Measurements from ENCODE around the gene TGIF2. TPM values are rescaled to one million over a fixed set of nuclear protein-coding genes. Genes with fewer than 3 reads are reported as not detected.

The TGIF2 gene
- total RNA-seq, 1 experiment from 2014 or later = 71.1 TPM

- ATAC-seq (no peak), DNase-seq (ENCODE audit: low spot score) (no peak)
- POLR2A ChIA-PET = no interaction called here
- no peak for TF ChIP-seq ZNF671 (CRISPR knock-in tag; IDR thresholded peaks at IDR 0.05)
- H3K9me3 Mint-ChIP-seq = no peaks in the 10 kb centered on the region
- H3K4me3 Mint-ChIP-seq = no peak overlapping the region
- CTCF ChIA-PET = interaction anchor here (1.7 kb wide), 1 partner anchor 9 kb away, joined by 7 read pairs; the partner anchor contains the start of gene MYL9
- no peaks in the 10 kb centered on the region for H3K4me1 Mint-ChIP-seq
- H3K27ac Mint-ChIP-seq = no peak overlapping the region
- no peaks in the 10 kb centered on the region for H3K27me3 Mint-ChIP-seq (ENCODE audit: low read depth)
- peaks cover 2% of the 10 kb centered on the region; the same call in 1 of the 2 replicates for H3K36me3 Mint-ChIP-seq
Observed at GRCh38 chr20:36532388-36532787, 41.0 kb upstream of the TGIF2 start.

- no peak overlapping the region for H3K27ac Mint-ChIP-seq
Observed at GRCh38 chr20:36532822-36533221, 40.6 kb upstream of the TGIF2 start.

More at GRCh38 chr20:36532822-36533221, 40.6 kb upstream of the TGIF2 start:
- ChIA-PET CTCF (interaction anchor here (1.7 kb wide), 1 partner anchor 9 kb away, joined by 7 read pairs; the partner anchor contains the start of gene MYL9), POLR2A (no interaction called here)
- Mint-ChIP-seq H3K4me1 (no peaks in the 10 kb centered on the region), H3K4me3 (no peak overlapping the region), H3K36me3 (no peaks in the 10 kb centered on the region), H3K9me3 (no peaks in the 10 kb centered on the region), H3K27me3 (ENCODE audit: low read depth) (no peaks in the 10 kb centered on the region)
- no peak for DNase-seq (ENCODE audit: low spot score)
- no peak for ATAC-seq
- TF ChIP-seq NFYB (CRISPR knock-in tag; conservative IDR thresholded peaks at IDR 0.05; ENCODE audit: low read depth) (no peak), E2F1 (CRISPR knock-in tag; IDR thresholded peaks at IDR 0.05) (no peak), NR3C1 (CRISPR knock-in tag; conservative IDR thresholded peaks at IDR 0.05; ENCODE audit: low read depth) (no peak), SMAD4 (CRISPR knock-in tag; IDR thresholded peaks at IDR 0.05) (no peak), IRF2 (CRISPR knock-in tag; IDR thresholded peaks at IDR 0.05; ENCODE audit: borderline replicate concordance, low read depth) (no peak), ZNF263 (CRISPR knock-in tag; IDR thresholded peaks at IDR 0.05; ENCODE audit: low read depth) (no peak), TEAD4 (CRISPR knock-in tag; IDR thresholded peaks at IDR 0.05) (no peak), FOXP4 (CRISPR knock-in tag; IDR thresholded peaks at IDR 0.05) (no peak), ARID4B (CRISPR knock-in tag; IDR thresholded peaks at IDR 0.05; ENCODE audit: borderline replicate concordance) (no peak), USF2 (CRISPR knock-in tag; IDR thresholded peaks at IDR 0.05) (no peak), NR2C2 (CRISPR knock-in tag; IDR thresholded peaks at IDR 0.05) (no peak), CBFB (CRISPR knock-in tag; IDR thresholded peaks at IDR 0.05; ENCODE audit: low read depth) (no peak)
